ENCODE data around the gene CLMN. TPM values are rescaled to one million over a fixed set of nuclear protein-coding genes. Genes with fewer than 3 reads are reported as not detected.

The CLMN gene
- total and polyA plus RNA-seq, 4 donors = 4.5 to 33.5 (median 11.7) TPM

DNA sequence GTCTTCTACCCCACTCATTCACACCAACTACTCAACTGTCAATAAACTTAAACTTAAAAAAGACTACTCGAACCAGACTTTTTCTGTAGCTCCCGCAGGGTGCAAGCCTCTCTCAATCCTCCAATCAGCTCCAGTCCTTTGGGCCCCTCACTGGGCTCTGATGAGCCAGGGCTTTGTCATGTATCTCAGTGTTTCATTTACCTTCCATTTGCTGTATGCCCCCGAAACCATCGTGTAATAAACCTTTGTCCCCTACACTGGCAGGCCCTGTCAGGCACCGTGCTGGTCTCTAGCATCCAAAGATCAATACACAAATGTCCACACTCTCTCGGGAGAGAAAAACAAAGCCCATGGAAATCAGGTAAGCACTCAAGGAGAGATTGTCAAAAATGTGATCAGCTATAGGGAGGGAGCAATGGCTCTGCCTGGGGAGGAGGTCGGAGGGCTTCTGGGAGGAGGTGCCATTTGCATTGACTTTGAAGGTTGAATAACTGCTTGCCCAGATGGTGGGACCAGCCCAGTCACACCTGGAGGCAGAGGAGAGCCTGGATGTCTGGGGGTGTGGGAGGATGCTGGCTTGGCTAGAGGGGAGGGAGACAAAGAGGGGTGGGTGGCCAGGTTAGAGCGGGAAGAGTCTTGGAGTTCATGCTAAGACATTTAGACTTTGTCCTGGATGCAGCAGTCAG is 120.3 kb downstream of the CLMN start:
- TF ChIP-seq, protein P1, sequence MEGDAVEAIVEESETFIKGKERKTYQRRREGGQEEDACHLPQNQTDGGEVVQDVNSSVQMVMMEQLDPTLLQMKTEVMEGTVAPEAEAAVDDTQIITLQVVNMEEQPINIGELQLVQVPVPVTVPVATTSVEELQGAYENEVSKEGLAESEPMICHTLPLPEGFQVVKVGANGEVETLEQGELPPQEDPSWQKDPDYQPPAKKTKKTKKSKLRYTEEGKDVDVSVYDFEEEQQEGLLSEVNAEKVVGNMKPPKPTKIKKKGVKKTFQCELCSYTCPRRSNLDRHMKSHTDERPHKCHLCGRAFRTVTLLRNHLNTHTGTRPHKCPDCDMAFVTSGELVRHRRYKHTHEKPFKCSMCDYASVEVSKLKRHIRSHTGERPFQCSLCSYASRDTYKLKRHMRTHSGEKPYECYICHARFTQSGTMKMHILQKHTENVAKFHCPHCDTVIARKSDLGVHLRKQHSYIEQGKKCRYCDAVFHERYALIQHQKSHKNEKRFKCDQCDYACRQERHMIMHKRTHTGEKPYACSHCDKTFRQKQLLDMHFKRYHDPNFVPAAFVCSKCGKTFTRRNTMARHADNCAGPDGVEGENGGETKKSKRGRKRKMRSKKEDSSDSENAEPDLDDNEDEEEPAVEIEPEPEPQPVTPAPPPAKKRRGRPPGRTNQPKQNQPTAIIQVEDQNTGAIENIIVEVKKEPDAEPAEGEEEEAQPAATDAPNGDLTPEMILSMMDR (IDR thresholded peaks at IDR 0.05; ENCODE audit: control extremely low read depth, extremely low read depth) = no peak
- Histone ChIP-seq H3K4me1 (ENCODE audit: control insufficient read depth in 5 of 5, insufficient read depth in 5 of 5, low read length in 5 of 5) (peaks cover 0 to 13% (median 2%) of the 10 kb centered on the region in 5 donors), H3K27me3 (ENCODE audit: control insufficient read depth in 3 of 3, insufficient read depth in 3 of 3, low read length in 2 of 3) (no peaks in the 10 kb centered on the region), H3K36me3 (ENCODE audit: control insufficient read depth in 4 of 4, insufficient read depth in 4 of 4, low read length in 4 of 4) (peaks cover 0 to 12% (median 1%) of the 10 kb centered on the region in 4 donors), H3K27ac (ENCODE audit: low read depth in 1 of 2, low read length in 1 of 2) (no peak overlapping the region), H3K9ac (ENCODE audit: insufficient read depth in 1 of 2, low read length in 2 of 2) (no peak overlapping the region), H3K9me3 (ENCODE audit: control insufficient read depth in 4 of 4, insufficient read depth in 3 of 4, low read length in 3 of 4) (peaks cover 0 to 5% (median 0%) of the 10 kb centered on the region in 4 donors), H3K4me3 (no peak overlapping the region)
- DNase-seq (peak in 1 of 3 donors; percentile 9), ATAC-seq (ENCODE audit: insufficient read depth, low FRiP score) (no peak)
- 84 to 90% methylated on average over 8 of the region's 8 CpGs for WGBS, 2 donors

DNA sequence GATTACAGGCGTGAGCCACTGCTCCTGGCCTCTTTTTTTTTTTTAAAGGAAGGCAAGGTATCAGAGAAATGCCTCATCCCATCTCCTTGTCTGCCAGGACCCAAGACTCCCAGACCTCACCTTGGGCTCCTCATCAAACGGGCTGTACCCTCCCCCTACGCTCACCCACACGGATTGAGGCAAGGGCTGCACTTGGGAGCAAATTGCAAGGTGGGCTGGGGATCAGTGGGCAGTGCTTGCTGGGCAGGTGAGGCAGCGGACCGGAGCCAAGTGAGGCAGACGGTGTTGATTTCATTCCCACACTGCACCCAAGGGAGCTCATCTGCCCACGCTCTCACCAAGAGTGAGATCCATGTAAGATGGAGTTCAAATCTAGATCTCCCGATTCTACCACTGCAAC is 121.4 kb downstream of the CLMN start:
- Histone ChIP-seq H3K4me3 (no peak overlapping the region), H3K9me3 (ENCODE audit: control insufficient read depth in 4 of 4, insufficient read depth in 3 of 4, low read length in 3 of 4) (no peaks in the 10 kb centered on the region), H3K36me3 (ENCODE audit: control insufficient read depth in 4 of 4, insufficient read depth in 4 of 4, low read length in 4 of 4) (peaks cover 0 to 7% (median 1%) of the 10 kb centered on the region in 4 donors), H3K9ac (ENCODE audit: insufficient read depth in 1 of 2, low read length in 2 of 2) (no peak overlapping the region), H3K27me3 (ENCODE audit: control insufficient read depth in 3 of 3, insufficient read depth in 3 of 3, low read length in 2 of 3) (no peaks in the 10 kb centered on the region), H3K27ac (ENCODE audit: low read depth in 1 of 2, low read length in 1 of 2) (no peak overlapping the region), H3K4me1 (ENCODE audit: control insufficient read depth in 5 of 5, insufficient read depth in 5 of 5, low read length in 5 of 5) (peaks cover 0 to 19% (median 2%) of the 10 kb centered on the region in 5 donors)
- DNase-seq = peak in 1 of 3 donors; percentile 3
- 93 to 94% methylated on average over 9 of the region's 9 CpGs for WGBS, 2 donors
- TF ChIP-seq, protein P1 (IDR thresholded peaks at IDR 0.05; ENCODE audit: control extremely low read depth, extremely low read depth) = no peak
- ATAC-seq (ENCODE audit: insufficient read depth, low FRiP score) = no peak

DNA sequence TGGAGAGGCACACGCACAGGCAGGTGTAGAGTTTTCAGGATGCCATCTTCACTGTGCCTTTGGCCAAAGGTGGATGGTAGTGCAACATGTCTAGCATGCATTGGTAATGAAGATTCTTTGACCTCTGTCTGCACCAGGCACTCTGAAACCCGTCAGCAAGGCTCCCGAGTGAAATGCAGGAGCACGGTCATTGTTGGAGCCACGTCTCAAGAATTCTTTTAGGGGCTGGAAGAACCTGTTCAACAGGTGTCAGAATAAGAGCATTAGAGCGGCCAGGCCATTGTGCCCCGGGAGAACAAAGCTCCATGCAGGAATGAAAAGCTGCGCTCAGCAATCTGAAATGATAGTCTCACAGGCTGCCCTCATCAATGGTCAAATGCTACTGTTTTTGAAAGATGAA is 122.2 kb downstream of the CLMN start:
- 72 to 91% methylated on average over 8 of the region's 8 CpGs for WGBS, 2 donors
- Histone ChIP-seq H3K27me3 (ENCODE audit: control insufficient read depth in 3 of 3, insufficient read depth in 3 of 3, low read length in 2 of 3) (no peaks in the 10 kb centered on the region), H3K9ac (ENCODE audit: insufficient read depth in 1 of 2, low read length in 2 of 2) (no peak overlapping the region), H3K9me3 (ENCODE audit: control insufficient read depth in 4 of 4, insufficient read depth in 3 of 4, low read length in 3 of 4) (no peaks in the 10 kb centered on the region), H3K4me1 (ENCODE audit: control insufficient read depth in 5 of 5, insufficient read depth in 5 of 5, low read length in 5 of 5) (peaks cover 0 to 25% (median 4%) of the 10 kb centered on the region in 5 donors), H3K27ac (ENCODE audit: low read depth in 1 of 2, low read length in 1 of 2) (no peak overlapping the region), H3K4me3 (no peak overlapping the region), H3K36me3 (ENCODE audit: control insufficient read depth in 4 of 4, insufficient read depth in 4 of 4, low read length in 4 of 4) (peaks cover 0 to 4% (median 0%) of the 10 kb centered on the region in 4 donors)
- ATAC-seq (ENCODE audit: insufficient read depth, low FRiP score) (no peak), DNase-seq (peak; percentile 63 to 69 (median 68))
- TF ChIP-seq, protein P1 (IDR thresholded peaks at IDR 0.05; ENCODE audit: control extremely low read depth, extremely low read depth) = no peak

Data from lung (tissue), 12 donors.